ENCODE data around the gene THRSP. TPM values are rescaled to one million over a fixed set of nuclear protein-coding genes. Genes with fewer than 3 reads are reported as not detected.
"Not testable (repeated sequence)": the region's sequence is repeated elsewhere in the genome, so short reads cannot be mapped to it uniquely, and the experiment has no call there.

The THRSP gene
- total RNA-seq, 1 experiment from 2014 or later = 0.25 TPM

DNA sequence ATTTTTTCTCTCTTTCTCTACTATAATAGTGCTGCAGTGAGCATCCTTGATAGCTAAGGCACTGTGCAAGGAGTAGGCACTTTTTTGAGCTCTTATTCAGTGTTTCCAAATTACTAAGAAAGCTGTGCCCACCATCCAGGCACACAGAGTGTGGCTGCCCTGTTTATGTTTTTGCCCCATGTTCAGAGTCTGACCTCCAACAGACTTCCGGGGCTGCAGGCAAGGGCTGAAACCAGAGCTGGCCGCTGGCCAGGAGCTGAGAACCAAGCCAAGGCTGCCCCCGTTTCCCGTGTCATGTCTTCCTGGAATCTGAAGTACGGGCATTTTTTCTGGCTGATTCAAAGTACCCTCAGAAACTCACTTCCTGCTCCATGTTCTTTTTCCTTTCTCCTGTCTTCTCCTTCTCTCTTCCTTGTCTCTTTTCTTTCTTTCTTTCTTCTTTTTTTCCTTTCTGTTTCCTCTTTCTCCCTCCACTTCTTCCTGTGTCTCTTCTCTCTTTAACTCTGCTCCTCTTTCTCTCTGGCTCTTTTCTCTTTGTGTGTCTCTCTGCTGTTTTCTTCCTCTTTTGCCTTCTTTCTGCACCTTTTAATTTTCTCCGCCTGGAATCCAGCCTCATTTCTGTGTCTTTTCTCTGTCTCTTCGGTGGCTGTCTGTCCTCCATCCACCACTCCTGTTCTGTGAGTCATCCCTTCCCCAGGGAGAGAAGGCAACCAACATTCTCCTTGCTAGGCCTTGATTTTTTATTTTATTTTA, 23.6 kb upstream of the THRSP start:
- no peak overlapping the region for H3K4me3 Mint-ChIP-seq (ENCODE audit: unreplicated experiment)
- peaks cover 15% of the 10 kb centered on the region for H3K4me1 Mint-ChIP-seq (ENCODE audit: low read depth, unreplicated experiment)
- Histone ChIP-seq H3K27me3 (replicated peaks; ENCODE audit: control insufficient read depth, insufficient read depth, low read length) (no peaks in the 10 kb centered on the region), H3K9me3 (no peaks in the 10 kb centered on the region), H3K36me3 (ENCODE audit: control insufficient read depth, insufficient read depth, low read length) (no peaks in the 10 kb centered on the region), H3K4me1 (no peaks in the 10 kb centered on the region), H3K4me3 (ENCODE audit: low read depth, low read length) (no peak overlapping the region)
- CTCF ChIA-PET = interaction anchor here (1.2 kb wide), 2 partner anchors 43 to 45 kb away, joined by 3 to 10 read pairs; no protein-coding TSS in a partner anchor
- POLR2A ChIA-PET = interaction anchor here (0.6 to 1.2 kb wide), 2 partner anchors 41 to 45 kb away, joined by 6 read pairs; partner anchors contain the start of gene INTS4
- no peaks in the 10 kb centered on the region for H3K9me3 Mint-ChIP-seq (ENCODE audit: unreplicated experiment)
- no peaks in the 10 kb centered on the region for H3K27me3 Mint-ChIP-seq (ENCODE audit: insufficient read depth, unreplicated experiment)
- no peaks in the 10 kb centered on the region for H3K36me3 Mint-ChIP-seq (ENCODE audit: insufficient read depth, unreplicated experiment)
- TF ChIP-seq, protein P1, sequence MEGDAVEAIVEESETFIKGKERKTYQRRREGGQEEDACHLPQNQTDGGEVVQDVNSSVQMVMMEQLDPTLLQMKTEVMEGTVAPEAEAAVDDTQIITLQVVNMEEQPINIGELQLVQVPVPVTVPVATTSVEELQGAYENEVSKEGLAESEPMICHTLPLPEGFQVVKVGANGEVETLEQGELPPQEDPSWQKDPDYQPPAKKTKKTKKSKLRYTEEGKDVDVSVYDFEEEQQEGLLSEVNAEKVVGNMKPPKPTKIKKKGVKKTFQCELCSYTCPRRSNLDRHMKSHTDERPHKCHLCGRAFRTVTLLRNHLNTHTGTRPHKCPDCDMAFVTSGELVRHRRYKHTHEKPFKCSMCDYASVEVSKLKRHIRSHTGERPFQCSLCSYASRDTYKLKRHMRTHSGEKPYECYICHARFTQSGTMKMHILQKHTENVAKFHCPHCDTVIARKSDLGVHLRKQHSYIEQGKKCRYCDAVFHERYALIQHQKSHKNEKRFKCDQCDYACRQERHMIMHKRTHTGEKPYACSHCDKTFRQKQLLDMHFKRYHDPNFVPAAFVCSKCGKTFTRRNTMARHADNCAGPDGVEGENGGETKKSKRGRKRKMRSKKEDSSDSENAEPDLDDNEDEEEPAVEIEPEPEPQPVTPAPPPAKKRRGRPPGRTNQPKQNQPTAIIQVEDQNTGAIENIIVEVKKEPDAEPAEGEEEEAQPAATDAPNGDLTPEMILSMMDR (IDR thresholded peaks at IDR 0.05; ENCODE audit: insufficient read depth in 1 of 2, low read depth in 1 of 2, low read length in 1 of 2, severe bottlenecking in 1 of 2, unreplicated experiment in 1 of 2) = no peak
- intact Hi-C loops (cut with micrococcal nuclease; ENCODE audit: unreplicated experiment) = no loop called here
- no peak overlapping the region for H3K27ac Mint-ChIP-seq (ENCODE audit: unreplicated experiment)
- no TSS peak for BruUV-seq (replicated peaks)
- no peak for DNase-seq

DNA sequence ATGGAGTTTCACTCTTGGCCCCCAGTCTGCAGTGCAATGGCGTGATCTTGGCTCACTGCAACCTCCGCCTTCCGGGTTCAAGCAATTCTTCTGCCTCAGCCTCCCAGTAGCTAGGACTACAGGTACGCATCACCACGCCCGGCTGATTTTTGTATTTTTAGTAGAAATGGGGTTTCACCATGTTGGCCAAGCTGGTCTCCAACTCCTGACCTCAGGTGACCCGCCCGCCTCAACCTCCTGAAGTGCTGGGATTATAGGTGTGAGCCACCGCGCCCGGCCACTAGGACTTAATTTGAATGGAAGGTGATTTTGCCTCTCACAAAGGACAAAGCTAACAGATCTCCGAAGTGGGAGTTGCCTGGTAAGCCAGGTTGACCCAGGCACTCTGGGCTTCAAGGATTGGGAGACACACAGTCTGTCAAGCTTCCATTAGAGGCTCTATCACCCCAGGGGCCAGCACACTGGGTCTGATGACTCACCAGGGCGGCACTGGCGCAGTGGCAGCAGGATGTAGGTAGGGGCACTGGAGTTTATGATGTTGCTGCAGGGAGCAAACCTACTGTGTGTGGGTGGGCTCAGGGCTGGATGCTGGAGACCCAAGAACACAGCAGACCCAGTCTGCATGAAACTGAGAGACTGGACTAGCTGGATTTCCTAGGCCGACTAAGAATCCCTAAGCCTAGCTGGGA, 22.8 kb upstream of the THRSP start:
- Histone ChIP-seq H3K4me3 (ENCODE audit: low read depth, low read length) (no peak overlapping the region), H3K27me3 (replicated peaks; ENCODE audit: control insufficient read depth, insufficient read depth, low read length) (no peaks in the 10 kb centered on the region), H3K4me1 (0 out of 2 replicates have a peak, but pooled peaks cover 1% of the 10 kb centered on the region), H3K36me3 (ENCODE audit: control insufficient read depth, insufficient read depth, low read length) (no peaks in the 10 kb centered on the region), H3K9me3 (no peaks in the 10 kb centered on the region)
- TF ChIP-seq, protein P1 (IDR thresholded peaks at IDR 0.05; ENCODE audit: insufficient read depth in 1 of 2, low read depth in 1 of 2, low read length in 1 of 2, severe bottlenecking in 1 of 2, unreplicated experiment in 1 of 2) = no peak
- no peak for DNase-seq
- Mint-ChIP-seq H3K4me3 (ENCODE audit: unreplicated experiment) (no peak overlapping the region), H3K36me3 (ENCODE audit: insufficient read depth, unreplicated experiment) (no peaks in the 10 kb centered on the region), H3K27me3 (ENCODE audit: insufficient read depth, unreplicated experiment) (no peaks in the 10 kb centered on the region), H3K4me1 (ENCODE audit: low read depth, unreplicated experiment) (peaks cover 15% of the 10 kb centered on the region), H3K9me3 (ENCODE audit: unreplicated experiment) (no peaks in the 10 kb centered on the region), H3K27ac (ENCODE audit: unreplicated experiment) (no peak overlapping the region)
- ChIA-PET CTCF (interaction anchor here (1.1 to 1.2 kb wide), 3 partner anchors 44 to 46 kb away, joined by 3 to 10 read pairs (median 4); partner anchors contain the start of gene INTS4), POLR2A (no interaction called here)
- intact Hi-C loops (cut with micrococcal nuclease; ENCODE audit: unreplicated experiment) = no loop called here
- no TSS peak for BruUV-seq (replicated peaks)

DNA sequence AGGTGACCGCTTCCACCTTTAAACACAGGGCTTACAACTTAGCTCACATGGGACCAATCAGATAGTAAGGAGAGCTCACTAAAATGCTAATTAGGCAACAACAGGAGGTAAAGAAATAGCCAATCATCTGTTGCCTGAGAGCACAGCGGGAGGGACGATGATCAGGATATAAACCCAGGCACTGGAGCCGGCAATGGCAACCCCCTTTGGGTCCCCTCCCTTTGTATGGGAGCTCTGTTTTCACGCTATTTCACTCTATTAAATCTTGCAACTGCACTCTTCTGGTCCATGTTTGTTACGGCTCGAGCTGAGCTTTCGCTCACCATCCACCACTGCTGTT, 22.3 kb upstream of the THRSP start:
- CTCF ChIA-PET = interaction anchor here (1.1 to 1.2 kb wide), 2 partner anchors 45 to 47 kb away, joined by 4 to 10 read pairs; partner anchors contain the start of gene INTS4
- H3K36me3 Mint-ChIP-seq (ENCODE audit: insufficient read depth, unreplicated experiment) = not testable (repeated sequence)

More for the DNA sequence above, 22.3 kb upstream of the THRSP start:
- H3K36me3 ChIP-seq (ENCODE audit: control insufficient read depth, insufficient read depth, low read length); intact Hi-C loops (cut with micrococcal nuclease; ENCODE audit: unreplicated experiment); H3K9me3 ChIP-seq; H3K4me3 ChIP-seq (ENCODE audit: low read depth, low read length); H3K4me1 ChIP-seq; H3K9me3 Mint-ChIP-seq (ENCODE audit: unreplicated experiment); H3K4me3 Mint-ChIP-seq (ENCODE audit: unreplicated experiment); H3K27me3 ChIP-seq (replicated peaks; ENCODE audit: control insufficient read depth, insufficient read depth, low read length); BruUV-seq (replicated peaks); H3K27me3 Mint-ChIP-seq (ENCODE audit: insufficient read depth, unreplicated experiment); DNase-seq; H3K27ac Mint-ChIP-seq (ENCODE audit: unreplicated experiment): not testable (repeated sequence)
- POLR2A ChIA-PET = interaction anchor here (0.6 kb wide), 1 partner anchor 237 kb away, joined by 7 read pairs; no protein-coding TSS in a partner anchor
- H3K4me1 Mint-ChIP-seq (ENCODE audit: low read depth, unreplicated experiment) = peaks cover 18% of the 10 kb centered on the region
